GM18508 (cell line): ENCODE results near the gene L3MBTL1.

Experiments
- ATAC-seq: cut with Tn5 transposase; IDR thresholded peaks from one replicate; pipeline ENCODE4 v1.9.1; 2021; ENCODE audit warnings: moderate number of reproducible peaks; ENCODE audit not compliant: insufficient read depth, unreplicated experiment

L3MBTL1 gene

GRCh38 chr20:43549416-43550065, 42.0 kb downstream of the L3MBTL1 start:
- ATAC-seq, result no peak

- no peak for ATAC-seq
Observed at GRCh38 chr20:43550456-43550855, 43.0 kb downstream of the L3MBTL1 start.

- ATAC-seq, result no peak
Observed at GRCh38 chr20:43554369-43554768, 46.9 kb downstream of the L3MBTL1 start.

GRCh38 chr20:43558412-43559146, 51.1 kb downstream of the L3MBTL1 start, which contains the start of gene SGK2:
SGK2 (plus strand) TSS chr20:43559027; CDS start chr20:43566496, 7,469 bp downstream.
- no peak for ATAC-seq

- ATAC-seq, result no peak
Observed at GRCh38 chr20:43559147-43559987, 51.9 kb downstream of the L3MBTL1 start.

- no peak for ATAC-seq
Observed at GRCh38 chr20:43560974-43561373, 53.5 kb downstream of the L3MBTL1 start.

- no peak for ATAC-seq
Observed at GRCh38 chr20:43563429-43563828, 55.9 kb downstream of the L3MBTL1 start.

GRCh38 chr20:43563991-43564390, 56.5 kb downstream of the L3MBTL1 start:
- ATAC-seq, result no peak

GRCh38 chr20:43564455-43564854, 57.0 kb downstream of the L3MBTL1 start:
- ATAC-seq, result no peak

- no peak for ATAC-seq
Observed at GRCh38 chr20:43564993-43565757, 57.7 kb downstream of the L3MBTL1 start.

GRCh38 chr20:43565758-43566104, 58.2 kb downstream of the L3MBTL1 start:
- ATAC-seq, result no peak

GRCh38 chr20:43567477-43567876, 60.0 kb downstream of the L3MBTL1 start:
- no peak for ATAC-seq

- no peak for ATAC-seq
Observed at GRCh38 chr20:43568706-43569105, 61.2 kb downstream of the L3MBTL1 start.

- no peak for ATAC-seq
Observed at GRCh38 chr20:43569282-43569681, 61.8 kb downstream of the L3MBTL1 start.

GRCh38 chr20:43570496-43570895, 63.0 kb downstream of the L3MBTL1 start:
- no peak for ATAC-seq

GRCh38 chr20:43571310-43571709, 63.8 kb downstream of the L3MBTL1 start:
- no peak for ATAC-seq

GRCh38 chr20:43571771-43572170, 64.3 kb downstream of the L3MBTL1 start:
- no peak for ATAC-seq

- no peak for ATAC-seq
Observed at GRCh38 chr20:43572891-43573290, 65.4 kb downstream of the L3MBTL1 start.

- ATAC-seq, result no peak
Observed at GRCh38 chr20:43576108-43576507, 68.6 kb downstream of the L3MBTL1 start.
